OCI-LY1 (cell line): Measurements from ENCODE around the gene CDCA3.
A peak's percentile ranks its signal among the peaks of the same experiment; 100 is the strongest.
"Not testable (repeated sequence)": the region's sequence is repeated elsewhere in the genome, so short reads cannot be mapped to it uniquely, and the experiment has no call there.

Source experiments
- H2AFZ ChIP-seq: fragments of 200-600 bp; sonication (generic), shearing (Covaris generic); 2 replicates; pipeline ENCODE4 v1.6.0; 2014; ENCODE audit warnings: antibody characterized with exemption, mild to moderate bottlenecking, low read length
- H3F3A ChIP-seq: fragments of 200-600 bp; sonication (generic), shearing (Covaris generic); 2 replicates; pipeline ENCODE4 v1.6.0; 2014; ENCODE audit warnings: mild to moderate bottlenecking, antibody characterized with exemption, low read length, moderate library complexity; ENCODE audit not compliant: insufficient read depth
- H3K27ac ChIP-seq: fragments of 200-600 bp; sonication (generic); 2 replicates; pipeline ENCODE4 v1.5.1; 2014; ENCODE audit warnings: low read length, mixed run types, mild to moderate bottlenecking, low read depth; ENCODE audit not compliant: poor library complexity, severe bottlenecking
- H3K27me3 ChIP-seq: fragments of 200-600 bp; sonication (generic); 2 replicates; pipeline ENCODE4 v1.6.0; 2014; ENCODE audit warnings: antibody characterized with exemption, mild to moderate bottlenecking, low read length, moderate library complexity; ENCODE audit not compliant: insufficient read depth
- H3K36me3 ChIP-seq: fragments of 200-600 bp; sonication (generic); 2 replicates; pipeline ENCODE4 v1.6.1; 2014; ENCODE audit warnings: mild to moderate bottlenecking, antibody characterized with exemption, low read length, moderate library complexity, mixed read lengths; ENCODE audit not compliant: insufficient read depth
- H3K4me1 ChIP-seq: fragments of 200-600 bp; sonication (generic); 2 replicates; pipeline ENCODE4 v1.5.1; 2014; ENCODE audit warnings: mild to moderate bottlenecking, low read length, moderate library complexity; ENCODE audit not compliant: insufficient read depth, severe bottlenecking
- H3K4me2 ChIP-seq: fragments of 200-600 bp; sonication (generic), shearing (Covaris generic); 2 replicates; pipeline ENCODE4 v1.6.1; 2014; ENCODE audit warnings: low read length
- H3K4me3 ChIP-seq: fragments of 200-600 bp; sonication (generic); 2 replicates; pipeline ENCODE4 v1.5.1; 2014; ENCODE audit warnings: low read length, low read depth, mild to moderate bottlenecking, mixed read lengths; ENCODE audit not compliant: poor library complexity, severe bottlenecking
- H3K79me2 ChIP-seq: fragments of 200-600 bp; shearing (Covaris generic); 2 replicates; pipeline ENCODE4 v1.6.1; 2016; ENCODE audit warnings: mixed run types, low read length, mixed read lengths; ENCODE audit not compliant: insufficient read depth
- H3K9ac ChIP-seq: fragments of 200-600 bp; sonication (generic), shearing (Covaris generic); 2 replicates; pipeline ENCODE4 v1.6.1; 2014; ENCODE audit warnings: mild to moderate bottlenecking, low read length, mixed read lengths
- H3K9me2 ChIP-seq: fragments of 200-600 bp; sonication (generic), shearing (Covaris generic); 2 replicates; pipeline ENCODE4 v1.6.1; 2014; ENCODE audit warnings: low read depth, mild to moderate bottlenecking, low read length, mixed read lengths
- H3K9me3 ChIP-seq: fragments of 200-600 bp; shearing (Covaris generic); 2 replicates; pipeline ENCODE4 v1.6.1; 2014; ENCODE audit warnings: low read length, mixed read lengths
- H4K20me1 ChIP-seq: fragments of 200-600 bp; sonication (generic), shearing (Covaris generic); 2 replicates; pipeline ENCODE4 v1.6.0; 2016; ENCODE audit warnings: mild to moderate bottlenecking, low read length; ENCODE audit not compliant: insufficient read depth
- CTCF ChIP-seq: fragments of 200-600 bp; sonication (generic), shearing (Covaris generic); IDR thresholded peaks from 2 replicates; pipeline ENCODE4 v1.5.1; 2017; ENCODE audit warnings: mild to moderate bottlenecking, antibody characterized with exemption, low read length, moderate library complexity, mixed read lengths
- EZH2 ChIP-seq: fragments of 200-600 bp; sonication (generic), shearing (Covaris generic); IDR thresholded peaks from 2 replicates; pipeline ENCODE4 v1.8.0; 2017; ENCODE audit warnings: borderline replicate concordance, mixed run types, mild to moderate bottlenecking, antibody characterized with exemption, low read length, moderate library complexity, mixed read lengths

The CDCA3 gene

GRCh38 chr12:6866920-6867412 lies 15.9 kb upstream of the CDCA3 start:
- Histone ChIP-seq H3K9me3 (no peaks in the 10 kb centered on the region), H3K27me3 (no peaks in the 10 kb centered on the region), H3K9me2 (no peaks in the 10 kb centered on the region), H2AFZ (no peak overlapping the region), H3K4me2 (peak overlapping the region; percentile 99), H3K36me3 (peaks cover 82% of the 10 kb centered on the region), H3K4me1 (peaks cover 46% of the 10 kb centered on the region), H3K4me3 (peak overlapping the region; percentile 91), H3K79me2 (peaks cover 8% of the 10 kb centered on the region), H4K20me1 (peaks cover 3% of the 10 kb centered on the region; the same call in 1 of the 2 replicates), H3K9ac (peak overlapping the region; percentile 60; the same call in 1 of the 2 replicates), H3F3A (peaks cover 12% of the 10 kb centered on the region), H3K27ac (peak overlapping the region; percentile 70)
- TF ChIP-seq EZH2 (no peak), CTCF (no peak)

GRCh38 chr12:6866163-6866919 lies 15.3 kb upstream of the CDCA3 start:
- Histone ChIP-seq H4K20me1 (peaks cover 3% of the 10 kb centered on the region; the same call in 1 of the 2 replicates), H3K9me2 (no peaks in the 10 kb centered on the region), H2AFZ (no peak overlapping the region), H3K9ac (peak overlapping the region; percentile 60; the same call in 1 of the 2 replicates), H3K36me3 (peaks cover 82% of the 10 kb centered on the region), H3K4me3 (peak overlapping the region; percentile 91), H3K27ac (peak overlapping the region; percentile 70), H3K4me2 (peak overlapping the region; percentile 99), H3K79me2 (peaks cover 8% of the 10 kb centered on the region), H3K4me1 (peaks cover 39% of the 10 kb centered on the region), H3F3A (peaks cover 8% of the 10 kb centered on the region; the same call in 1 of the 2 replicates), H3K27me3 (no peaks in the 10 kb centered on the region), H3K9me3 (no peaks in the 10 kb centered on the region)
- TF ChIP-seq CTCF (no peak), EZH2 (no peak)

- not testable (repeated sequence) for H3K79me2 ChIP-seq, H3F3A ChIP-seq, H3K9me3 ChIP-seq, H2AFZ ChIP-seq, H4K20me1 ChIP-seq, H3K4me2 ChIP-seq, H3K27ac ChIP-seq, H3K4me3 ChIP-seq, H3K9ac ChIP-seq, H3K9me2 ChIP-seq, H3K27me3 ChIP-seq
- Histone ChIP-seq H3K4me1 (peaks cover 29% of the 10 kb centered on the region), H3K36me3 (peaks cover 82% of the 10 kb centered on the region)
These were observed 14.2 kb upstream of the CDCA3 start for GRCh38 chr12:6865307-6865706.
